A673 (cell line): ENCODE data around the gene TEX19. TPM values are rescaled to one million over a fixed set of nuclear protein-coding genes. Genes with fewer than 3 reads are reported as not detected.

Experiments used
- BruUV-seq: library from RNA; stranded (reverse); fragments of 400-500 nt; replicated peaks from 2 replicates; lab custom pipeline; 2021; lab: Mats Ljungman, UMichigan
- CTCF ChIA-PET: fragments of 300-600 bp; sonication (Branson Sonifier 250); formaldehyde crosslinking; loops from one replicate; lab custom pipeline; 2022; ENCODE audit warnings: antibody characterized with exemption; lab: Charles Lee
- POLR2A ChIA-PET: fragments of 300-600 bp; sonication (Branson Sonifier 250); formaldehyde crosslinking; loops from one replicate; lab custom pipeline; 2022; ENCODE audit warnings: antibody characterized with exemption; ENCODE audit not compliant: low non-redundant PET; lab: Charles Lee
- DNase-seq: peaks from one replicate; pipeline ENCODE4 v3.0.0-alpha.2; 2015; ENCODE audit warnings: low spot score
- H3K27ac ChIP-seq: fragments of 200-600 bp; sonication (generic); 2 replicates; pipeline ENCODE4 v1.5.1; 2016; ENCODE audit warnings: mixed run types, low read depth, mild to moderate bottlenecking, mixed read lengths, antibody characterized with exemption, low read length; ENCODE audit not compliant: poor library complexity, severe bottlenecking
- H3K27me3 ChIP-seq: fragments of 200-600 bp; sonication (generic); replicated peaks from 2 replicates; pipeline ENCODE4 v1.6.1; 2017; ENCODE audit warnings: mixed run types, low read depth, mild to moderate bottlenecking, mixed read lengths, antibody characterized with exemption, low read length; ENCODE audit not compliant: insufficient read depth, poor library complexity
- H3K36me3 ChIP-seq: fragments of 200-600 bp; sonication (generic); 2 replicates; pipeline ENCODE4 v1.6.1; 2016; ENCODE audit warnings: mixed run types, mild to moderate bottlenecking, mixed read lengths, antibody characterized with exemption, low read length; ENCODE audit not compliant: insufficient read depth, poor library complexity, severe bottlenecking
- H3K4me1 ChIP-seq: fragments of 200-600 bp; sonication (generic); 2 replicates; pipeline ENCODE4 v1.6.1; 2017; ENCODE audit warnings: mixed run types, mild to moderate bottlenecking, mixed read lengths, antibody characterized with exemption, low read length; ENCODE audit not compliant: insufficient read depth, poor library complexity, severe bottlenecking
- H3K4me3 ChIP-seq: fragments of 200-600 bp; sonication (generic); 2 replicates; pipeline ENCODE4 v1.5.1; 2016; ENCODE audit warnings: low read depth, mixed run types, mild to moderate bottlenecking, mixed read lengths, low read length; ENCODE audit not compliant: poor library complexity, severe bottlenecking
- H3K9me3 ChIP-seq: fragments of 200-600 bp; sonication (generic); 2 replicates; pipeline ENCODE4 v1.6.1; 2016; ENCODE audit warnings: mixed run types, low read depth, mild to moderate bottlenecking, mixed read lengths, antibody characterized with exemption, low read length; ENCODE audit not compliant: poor library complexity, severe bottlenecking
- EZH2 ChIP-seq: fragments of 200-600 bp; sonication (generic); IDR thresholded peaks from 2 replicates; pipeline ENCODE4 v1.6.1; 2017; ENCODE audit warnings: borderline replicate concordance, low read depth, mild to moderate bottlenecking, mixed read lengths, antibody characterized with exemption, low read length; ENCODE audit not compliant: poor library complexity, severe bottlenecking
- intact Hi-C: fragments of 100-400 bp; cut with micrococcal nuclease; formaldehyde crosslinking; loops from one replicate; pipeline ENCODE4 v1.10.0; 2022; ENCODE audit not compliant: unreplicated experiment
- total RNA-seq: library from RNA; stranded (reverse); gene quantifications from 2 replicates; pipeline ENCODE4 v1.2.3, GENCODE V29; 2021
- TF ChIP-seq, protein P1 (sequence below): fragments of 300-800, 200-600 bp; sonication (generic); conservative IDR thresholded peaks from 2 replicates; pipeline ENCODE4 v1.5.1; 2017; ENCODE audit warnings: low read depth, mild to moderate bottlenecking, antibody characterized with exemption, low read length, moderate library complexity, mixed read lengths

The TEX19 gene
- total RNA-seq, 1 experiment from 2014 or later, result 0.39 TPM

DNA sequence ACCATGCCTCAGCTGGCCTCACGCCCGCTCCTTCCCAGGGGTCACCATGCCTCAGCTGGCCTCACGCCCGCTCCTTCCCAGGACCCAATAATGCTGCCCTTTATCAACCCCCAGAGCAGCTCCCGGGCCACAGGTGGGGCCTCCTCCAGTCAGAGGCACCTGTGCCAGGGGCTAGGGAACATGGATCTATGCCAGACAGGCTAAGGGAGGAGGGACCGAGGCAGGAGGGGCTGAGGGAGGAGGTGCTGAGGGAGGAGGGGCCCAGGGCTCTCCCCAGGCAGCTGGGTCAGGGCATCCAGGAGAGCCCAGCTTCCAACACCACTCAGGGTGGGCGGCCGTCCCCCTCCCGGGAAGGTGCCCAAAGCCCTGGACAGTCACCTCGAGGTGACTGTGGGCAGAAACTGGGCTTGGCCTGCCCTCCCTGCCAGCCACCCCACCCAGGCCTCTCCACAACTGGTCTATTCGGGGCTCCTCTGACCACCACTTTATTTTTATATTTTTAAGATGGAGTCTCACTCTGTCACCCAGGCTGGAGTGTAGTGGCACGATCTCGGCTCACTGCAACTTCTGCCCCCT is 31.9 kb downstream of the TEX19 start:
- no peak for DNase-seq
- TF ChIP-seq, protein P1, sequence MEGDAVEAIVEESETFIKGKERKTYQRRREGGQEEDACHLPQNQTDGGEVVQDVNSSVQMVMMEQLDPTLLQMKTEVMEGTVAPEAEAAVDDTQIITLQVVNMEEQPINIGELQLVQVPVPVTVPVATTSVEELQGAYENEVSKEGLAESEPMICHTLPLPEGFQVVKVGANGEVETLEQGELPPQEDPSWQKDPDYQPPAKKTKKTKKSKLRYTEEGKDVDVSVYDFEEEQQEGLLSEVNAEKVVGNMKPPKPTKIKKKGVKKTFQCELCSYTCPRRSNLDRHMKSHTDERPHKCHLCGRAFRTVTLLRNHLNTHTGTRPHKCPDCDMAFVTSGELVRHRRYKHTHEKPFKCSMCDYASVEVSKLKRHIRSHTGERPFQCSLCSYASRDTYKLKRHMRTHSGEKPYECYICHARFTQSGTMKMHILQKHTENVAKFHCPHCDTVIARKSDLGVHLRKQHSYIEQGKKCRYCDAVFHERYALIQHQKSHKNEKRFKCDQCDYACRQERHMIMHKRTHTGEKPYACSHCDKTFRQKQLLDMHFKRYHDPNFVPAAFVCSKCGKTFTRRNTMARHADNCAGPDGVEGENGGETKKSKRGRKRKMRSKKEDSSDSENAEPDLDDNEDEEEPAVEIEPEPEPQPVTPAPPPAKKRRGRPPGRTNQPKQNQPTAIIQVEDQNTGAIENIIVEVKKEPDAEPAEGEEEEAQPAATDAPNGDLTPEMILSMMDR, result no peak
- TF ChIP-seq EZH2, result no peak
- ChIA-PET CTCF (interaction anchor here (0.6 kb wide), 1 partner anchor 115 kb away, joined by 3 read pairs; no protein-coding TSS in a partner anchor), POLR2A (no interaction called here)
- no peak overlapping the region for H3K27ac ChIP-seq
- BruUV-seq, result TSS peak; percentile 21
- no peaks in the 10 kb centered on the region for H3K4me1 ChIP-seq
- no peaks in the 10 kb centered on the region for H3K36me3 ChIP-seq
- H3K4me3 ChIP-seq, result no peak overlapping the region
- H3K27me3 ChIP-seq, result no peaks in the 10 kb centered on the region
- intact Hi-C loops, result no loop called here
- no peaks in the 10 kb centered on the region for H3K9me3 ChIP-seq

DNA sequence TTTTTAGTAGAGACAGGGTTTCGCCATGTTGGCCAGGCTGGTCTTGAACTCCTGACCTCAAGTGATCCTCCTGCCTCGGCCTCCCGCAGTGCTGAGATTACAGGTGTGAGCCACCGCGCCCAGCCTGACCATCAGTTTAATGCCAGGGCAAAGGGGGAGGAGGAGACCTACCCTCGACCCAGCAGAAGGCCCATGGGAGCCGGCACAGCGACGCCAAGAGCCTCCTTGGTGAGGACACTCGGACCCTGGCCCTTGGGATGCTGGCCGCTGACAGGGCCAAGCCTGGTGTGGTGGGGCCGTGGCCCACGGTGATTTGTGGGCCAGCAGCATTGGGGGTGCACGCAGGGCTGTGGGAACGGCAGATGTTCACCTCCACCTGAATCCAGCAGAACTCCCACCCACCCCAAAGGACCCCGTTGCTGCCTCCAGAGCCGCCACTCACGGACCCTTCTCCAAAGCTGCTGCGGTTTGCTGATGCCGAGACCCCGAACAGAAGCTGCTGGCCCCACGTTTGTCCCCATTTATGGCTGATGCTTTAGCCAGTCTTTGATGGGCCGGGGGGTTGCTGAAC is 32.5 kb downstream of the TEX19 start:
- Histone ChIP-seq H3K27ac (no peak overlapping the region), H3K27me3 (no peaks in the 10 kb centered on the region), H3K9me3 (no peaks in the 10 kb centered on the region), H3K4me3 (no peak overlapping the region), H3K4me1 (peaks cover 4% of the 10 kb centered on the region), H3K36me3 (no peaks in the 10 kb centered on the region)
- ChIA-PET CTCF (interaction anchor here (0.6 kb wide), 1 partner anchor 115 kb away, joined by 3 read pairs; no protein-coding TSS in a partner anchor), POLR2A (no interaction called here)
- DNase-seq, result no peak
- BruUV-seq, result no TSS peak
- intact Hi-C loops, result no loop called here
- no peak for TF ChIP-seq EZH2
- TF ChIP-seq, protein P1, result no peak

DNA sequence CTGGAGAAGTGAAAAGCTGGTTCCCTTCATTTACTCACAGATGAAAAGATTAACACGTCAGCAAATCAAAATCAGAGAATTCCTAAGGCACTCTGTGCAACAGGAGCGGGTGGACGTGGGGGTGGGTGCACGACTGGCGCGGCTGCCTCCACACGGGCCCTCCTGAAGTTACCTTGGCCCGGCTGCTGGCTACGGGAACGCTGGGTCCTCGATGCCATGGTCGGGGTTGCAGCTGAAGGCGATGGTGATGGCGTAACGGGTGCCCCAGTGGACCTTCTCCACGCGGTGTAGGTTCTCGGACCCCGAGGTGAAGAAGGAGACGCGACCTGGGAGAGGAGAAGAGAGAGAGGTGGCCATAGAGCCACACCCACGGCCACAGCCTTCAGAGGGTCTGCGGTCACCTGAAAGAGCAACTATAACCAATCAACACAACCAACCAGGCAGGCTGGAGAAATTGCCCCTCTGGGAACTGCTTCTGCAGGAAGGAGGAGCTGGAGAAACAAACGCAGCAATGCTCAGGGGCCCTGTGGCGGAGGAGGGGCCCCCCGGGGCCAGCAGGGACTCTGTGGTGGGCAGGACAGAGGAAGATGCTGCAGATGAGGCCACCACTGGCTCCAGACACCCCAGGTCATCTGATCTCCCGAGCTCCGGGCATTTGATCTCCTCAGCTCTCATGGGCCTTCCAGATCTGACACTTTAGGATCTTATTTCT is 33.3 kb downstream of the TEX19 start:
- Histone ChIP-seq H3K27ac (no peak overlapping the region), H3K4me3 (no peak overlapping the region), H3K9me3 (no peaks in the 10 kb centered on the region), H3K36me3 (no peaks in the 10 kb centered on the region), H3K4me1 (peaks cover 10% of the 10 kb centered on the region), H3K27me3 (no peaks in the 10 kb centered on the region)
- ChIA-PET CTCF (no interaction called here), POLR2A (interaction anchor here (0.5 kb wide), 1 partner anchor 170 kb away, joined by 3 read pairs; no protein-coding TSS in a partner anchor)
- BruUV-seq, result no TSS peak
- no peak for DNase-seq
- TF ChIP-seq, protein P1, result no peak
- no peak for TF ChIP-seq EZH2
- intact Hi-C loops, result no loop called here
